ENCODE data around the gene PTPN4.
"Not testable (repeated sequence)": the region's sequence is repeated elsewhere in the genome, so short reads cannot be mapped to it uniquely, and the experiment has no call there.

PTPN4 gene

DNA sequence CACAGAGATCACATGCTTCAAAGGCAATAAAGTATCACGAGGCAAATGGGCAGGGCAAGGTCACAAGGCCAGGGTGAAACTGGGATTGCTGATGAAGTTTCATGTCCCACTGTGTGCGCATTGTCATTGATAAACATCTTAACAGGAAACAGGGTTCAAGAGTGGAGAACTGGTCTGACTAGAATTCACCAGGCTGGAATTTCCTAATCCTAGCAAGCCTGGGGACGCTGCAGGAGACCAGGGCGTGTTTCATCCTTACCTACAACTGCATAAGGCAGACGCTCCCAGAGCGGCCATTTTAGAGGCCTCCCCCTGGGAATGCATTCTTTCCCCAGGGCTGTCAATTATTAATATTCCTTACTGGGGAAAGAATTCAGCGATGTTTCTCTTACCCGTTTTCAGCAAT, 33.2 kb downstream of the PTPN4 start:
- DNase-seq (ENCODE audit: extremely low read depth, low read depth), result no peak
- TF ChIP-seq, protein P1, sequence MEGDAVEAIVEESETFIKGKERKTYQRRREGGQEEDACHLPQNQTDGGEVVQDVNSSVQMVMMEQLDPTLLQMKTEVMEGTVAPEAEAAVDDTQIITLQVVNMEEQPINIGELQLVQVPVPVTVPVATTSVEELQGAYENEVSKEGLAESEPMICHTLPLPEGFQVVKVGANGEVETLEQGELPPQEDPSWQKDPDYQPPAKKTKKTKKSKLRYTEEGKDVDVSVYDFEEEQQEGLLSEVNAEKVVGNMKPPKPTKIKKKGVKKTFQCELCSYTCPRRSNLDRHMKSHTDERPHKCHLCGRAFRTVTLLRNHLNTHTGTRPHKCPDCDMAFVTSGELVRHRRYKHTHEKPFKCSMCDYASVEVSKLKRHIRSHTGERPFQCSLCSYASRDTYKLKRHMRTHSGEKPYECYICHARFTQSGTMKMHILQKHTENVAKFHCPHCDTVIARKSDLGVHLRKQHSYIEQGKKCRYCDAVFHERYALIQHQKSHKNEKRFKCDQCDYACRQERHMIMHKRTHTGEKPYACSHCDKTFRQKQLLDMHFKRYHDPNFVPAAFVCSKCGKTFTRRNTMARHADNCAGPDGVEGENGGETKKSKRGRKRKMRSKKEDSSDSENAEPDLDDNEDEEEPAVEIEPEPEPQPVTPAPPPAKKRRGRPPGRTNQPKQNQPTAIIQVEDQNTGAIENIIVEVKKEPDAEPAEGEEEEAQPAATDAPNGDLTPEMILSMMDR (IDR thresholded peaks at IDR 0.05; ENCODE audit: low read depth, low read length), result no peak

DNA sequence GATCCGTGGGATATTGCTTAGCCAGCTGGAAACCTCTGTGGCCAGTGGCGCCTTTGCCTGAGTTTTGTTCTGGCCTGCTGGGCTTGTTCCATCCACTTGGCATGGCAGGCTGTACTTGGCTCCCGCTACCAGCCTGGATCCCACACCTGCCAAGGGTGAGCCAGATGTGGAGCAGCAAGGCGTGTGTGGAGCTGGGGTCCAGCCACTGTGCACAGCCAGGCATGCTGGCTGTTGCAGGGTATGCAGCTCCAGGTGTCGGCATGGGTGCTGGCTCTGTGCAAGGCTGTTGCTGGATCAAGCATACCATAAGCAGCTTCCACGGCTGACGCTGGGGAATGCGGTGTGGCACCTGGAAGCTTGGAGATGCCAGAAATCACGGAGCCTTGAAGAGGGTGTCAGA, 34.5 kb downstream of the PTPN4 start:
- no peak for DNase-seq (ENCODE audit: extremely low read depth, low read depth)
- TF ChIP-seq, protein P1 (IDR thresholded peaks at IDR 0.05; ENCODE audit: low read depth, low read length), result no peak

DNA sequence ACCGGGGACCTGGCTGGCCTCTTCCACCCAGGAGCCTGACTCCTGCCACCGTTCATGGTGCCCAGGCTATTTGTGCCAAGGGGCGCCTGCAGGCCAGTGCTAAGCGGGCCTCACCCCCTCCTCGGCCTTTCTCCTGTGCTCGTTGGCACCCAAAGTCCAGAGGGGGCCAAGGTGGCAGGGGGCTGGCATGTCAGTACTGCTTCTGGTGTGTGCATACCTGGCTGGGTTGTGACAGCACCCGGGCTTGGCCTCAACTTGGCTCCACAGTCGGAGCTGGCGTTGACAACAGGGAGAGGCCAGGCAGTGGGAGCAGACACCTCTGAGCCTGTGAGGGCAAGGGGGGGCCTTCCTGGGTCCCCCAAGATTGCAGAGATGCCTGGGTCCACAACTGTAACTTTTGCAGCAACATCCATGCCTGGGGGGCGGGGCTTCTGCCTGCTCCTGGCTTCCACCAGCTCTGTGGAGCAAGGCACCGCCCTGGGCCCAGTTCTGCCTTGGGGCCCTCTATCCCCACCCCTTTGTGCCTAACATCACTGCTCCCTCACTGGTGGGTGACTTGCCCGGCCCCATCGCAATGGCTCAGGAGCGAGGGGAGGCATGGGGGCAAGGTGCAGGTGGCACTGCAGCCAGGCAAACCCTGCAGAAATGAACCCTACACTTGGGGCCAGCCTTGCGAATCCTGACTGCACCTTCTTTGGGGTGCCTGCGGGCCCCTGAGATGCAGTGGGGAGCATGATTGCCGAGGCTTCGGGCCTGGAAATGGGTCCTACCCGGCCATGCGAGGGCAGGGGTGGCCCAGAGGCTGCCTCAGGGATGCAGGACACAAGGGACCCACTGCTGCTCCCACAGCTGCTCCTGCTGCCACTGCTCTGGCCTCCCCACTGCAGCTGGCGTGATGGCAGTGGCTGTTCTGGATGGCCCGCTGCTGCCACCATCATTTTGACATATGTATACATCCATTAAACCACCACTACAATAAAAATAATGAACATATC, 35.9 kb downstream of the PTPN4 start:
- TF ChIP-seq, protein P1 (IDR thresholded peaks at IDR 0.05; ENCODE audit: low read depth, low read length), result no peak
- DNase-seq (ENCODE audit: extremely low read depth, low read depth), result no peak

DNA sequence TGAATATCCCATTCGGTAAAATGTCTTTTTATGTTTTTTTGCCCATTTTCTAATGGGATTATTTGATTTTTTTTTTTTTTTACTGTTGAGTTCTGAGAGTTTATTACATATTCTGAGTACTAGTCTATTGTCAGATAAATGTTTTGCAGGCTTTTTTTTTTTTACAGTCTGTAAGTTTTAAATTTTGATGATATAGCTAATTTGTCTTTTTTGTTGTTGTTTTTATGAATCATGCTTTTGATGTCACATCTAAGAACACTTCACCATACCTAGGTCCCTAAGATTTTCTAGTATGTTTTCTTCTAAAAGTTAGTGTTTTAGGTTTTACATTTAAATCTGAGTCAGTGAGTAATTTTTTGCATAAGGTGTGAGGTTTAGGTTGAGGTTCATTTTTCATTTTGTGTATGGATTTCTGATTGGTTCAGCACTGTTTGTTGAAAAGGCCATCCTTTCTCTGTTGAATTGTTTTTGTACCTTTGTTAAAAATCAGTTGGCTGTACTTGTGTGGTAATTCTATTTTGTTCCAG, 40.7 kb downstream of the PTPN4 start:
- TF ChIP-seq, protein P1 (IDR thresholded peaks at IDR 0.05; ENCODE audit: low read depth, low read length), result no peak
- no peak for DNase-seq (ENCODE audit: extremely low read depth, low read depth)

DNA sequence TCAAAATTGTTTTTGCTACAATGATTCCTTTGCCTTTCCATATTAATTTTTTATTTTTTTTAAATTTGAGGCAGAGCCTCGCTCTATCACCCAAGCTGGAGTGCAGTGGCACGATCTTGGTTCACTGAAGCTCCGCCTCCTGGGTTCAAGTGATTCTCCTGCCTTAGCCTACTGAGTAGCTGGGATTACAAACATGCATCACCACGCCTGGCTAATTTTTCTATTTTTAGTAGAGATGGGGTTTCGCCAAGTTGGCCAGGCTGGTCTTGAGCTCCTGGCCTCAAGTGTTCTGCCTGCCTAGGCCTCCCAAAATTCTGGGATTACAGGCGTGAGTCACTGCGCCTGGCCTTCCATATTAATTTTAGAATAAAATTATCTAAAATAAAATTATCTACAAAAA, 41.3 kb downstream of the PTPN4 start:
- DNase-seq (ENCODE audit: extremely low read depth, low read depth), result no peak

DNA sequence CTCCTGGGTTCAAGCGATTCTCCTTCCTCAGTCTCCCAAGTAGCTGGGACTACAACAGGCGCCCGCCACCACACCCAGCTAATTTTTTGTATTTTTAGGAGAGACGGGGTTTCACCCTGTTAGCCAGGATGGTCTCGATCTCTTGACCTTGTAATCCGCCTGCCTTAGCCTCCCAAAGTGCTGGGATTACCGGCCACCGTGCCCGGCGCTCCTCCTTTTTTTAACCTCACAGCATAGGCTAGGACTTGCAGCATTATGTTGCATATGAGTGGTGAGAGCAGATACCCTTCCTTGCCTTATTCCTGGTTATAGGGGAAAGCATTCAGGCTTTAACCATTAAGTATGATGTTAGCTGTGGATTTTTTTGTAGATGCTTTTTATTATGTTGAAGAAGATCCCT, 42.3 kb downstream of the PTPN4 start:
- not testable (repeated sequence) for DNase-seq (ENCODE audit: extremely low read depth, low read depth)

More for the DNA sequence above, 41.3 kb downstream of the PTPN4 start:
- TF ChIP-seq, protein P1 (IDR thresholded peaks at IDR 0.05; ENCODE audit: low read depth, low read length), result no peak

DNA sequence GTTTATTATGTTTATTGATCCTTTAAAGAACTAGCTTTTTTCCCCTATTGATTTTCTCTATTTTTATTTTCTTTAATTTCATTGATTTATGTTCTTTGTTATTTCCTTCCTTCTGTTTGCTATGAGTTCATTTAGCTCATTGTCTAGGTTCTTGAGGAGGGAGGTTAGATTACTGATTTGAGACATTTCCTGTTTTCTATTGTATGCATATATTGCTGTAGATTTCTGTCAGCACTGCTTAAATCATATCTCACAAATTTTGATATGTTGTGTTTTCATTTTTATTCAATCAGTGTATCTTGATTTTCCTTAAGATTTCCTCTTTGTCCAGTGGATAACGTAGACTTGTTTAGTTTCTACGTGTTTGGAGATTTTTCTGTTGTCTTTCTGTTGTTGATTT, 43.4 kb downstream of the PTPN4 start:
- TF ChIP-seq, protein P1 (IDR thresholded peaks at IDR 0.05; ENCODE audit: low read depth, low read length), result no peak

DNA sequence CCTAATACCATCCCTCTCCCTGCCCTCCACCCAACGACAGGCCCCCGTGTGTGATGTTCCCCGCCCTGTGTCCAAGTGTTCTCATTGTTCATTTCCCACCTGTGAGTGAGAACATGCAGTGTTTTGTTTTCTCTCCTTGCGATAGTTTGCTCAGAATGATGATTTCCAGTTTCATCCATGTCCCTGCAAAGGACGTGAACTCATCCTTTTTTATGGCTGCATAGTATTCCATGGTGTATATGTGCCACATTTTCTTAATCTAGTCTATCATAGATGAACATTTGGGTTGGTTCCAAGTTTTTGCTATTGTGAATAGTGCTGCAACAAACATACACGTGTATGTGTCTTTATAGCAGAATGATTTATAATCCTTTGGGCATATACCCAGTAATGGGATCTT, 44.7 kb downstream of the PTPN4 start:
- not testable (repeated sequence) for DNase-seq (ENCODE audit: extremely low read depth, low read depth)

More for the DNA sequence above, 43.4 kb downstream of the PTPN4 start:
- no peak for DNase-seq (ENCODE audit: extremely low read depth, low read depth)
